Left hindlimb (tissue), 1 donor: Measurements from ENCODE around the gene TNFRSF17.
"Not testable (repeated sequence)": the region's sequence is repeated elsewhere in the genome, so short reads cannot be mapped to it uniquely, and the experiment has no call there.

Experiments used
- DNase-seq: peaks from one replicate; pipeline ENCODE4 v3.0.0-alpha.2; 2018

Gene TNFRSF17

GRCh38 chr16:11964761-11965551, at the start of gene TNFRSF17:
TNFRSF17 (plus strand) TSS chr16:11965210; CDS start chr16:11965325, 115 bp downstream.
- DNase-seq: no peak

DNA sequence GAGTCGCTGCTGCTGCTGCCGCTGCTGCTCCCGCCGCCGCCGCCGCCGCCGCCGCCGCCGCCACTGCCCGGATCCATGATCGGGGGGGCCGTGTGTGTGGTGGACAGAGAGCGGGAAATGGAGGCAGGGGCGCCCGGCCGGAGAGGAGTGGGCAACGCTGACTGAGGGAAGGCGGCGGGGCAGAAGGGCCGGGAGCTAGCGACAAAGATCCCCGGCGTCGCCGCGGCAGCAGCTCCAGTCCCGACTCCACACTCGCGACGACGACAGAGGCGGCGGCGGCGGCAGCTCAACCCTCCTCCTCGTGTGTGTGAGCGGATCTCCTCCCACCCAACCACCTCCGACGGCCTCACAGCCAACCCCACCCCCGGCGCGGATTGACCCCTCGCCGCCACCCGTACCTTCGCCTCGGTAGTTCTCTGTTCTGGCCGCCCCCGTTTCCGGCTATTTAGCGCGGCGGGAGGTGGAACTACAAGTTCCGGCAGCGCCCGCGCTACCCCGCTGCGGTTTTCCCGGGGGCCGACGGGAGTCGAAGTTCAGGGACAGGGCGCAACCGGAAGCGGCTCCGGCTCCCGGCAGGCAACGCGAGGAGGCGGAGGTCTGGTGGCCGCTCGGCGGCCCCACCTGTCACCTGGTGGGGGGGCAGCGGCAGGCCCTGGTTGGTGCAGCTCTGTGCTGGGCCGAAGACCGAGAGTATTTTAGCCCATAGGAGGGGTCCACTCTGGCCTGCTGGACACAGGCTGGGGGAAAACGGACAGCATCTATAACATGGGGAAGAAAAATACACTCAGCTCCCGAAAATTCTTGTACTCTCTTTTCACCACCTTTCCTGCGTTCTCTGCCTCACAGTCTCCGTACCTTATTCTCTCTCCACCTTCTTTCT, 49.1 kb upstream of the TNFRSF17 start, which contains the start of gene GSPT1:
TSS of gene GSPT1 (minus strand) at position 313 of the 880 bp plus-strand sequence. CDS start at position 77, 236 bp downstream.
- peak; percentile 99 for DNase-seq

- DNase-seq: no peak
These were observed 48.3 kb upstream of the TNFRSF17 start for GRCh38 chr16:11916524-11917285.

DNA sequence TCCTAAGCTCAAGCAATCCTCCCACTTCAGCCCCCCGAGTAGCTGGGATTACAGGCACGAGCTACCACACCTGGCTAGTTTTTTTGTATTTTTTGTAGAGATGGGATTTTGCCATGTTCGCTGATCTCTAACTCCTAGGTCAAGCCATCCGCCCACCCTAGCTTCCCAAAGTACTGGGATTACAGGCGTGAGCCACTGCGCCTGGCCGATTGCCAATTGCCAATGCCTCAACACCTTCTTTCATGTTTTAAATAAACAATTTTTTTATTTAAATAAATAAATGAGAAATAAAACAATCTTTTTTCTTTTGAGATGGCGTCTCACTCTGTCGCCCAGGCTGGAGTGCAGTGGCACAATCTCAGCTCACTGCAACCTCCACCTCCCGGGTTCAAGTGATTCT, 41.0 kb upstream of the TNFRSF17 start:
- not testable (repeated sequence) for DNase-seq

GRCh38 chr16:11927350-11927749, 37.7 kb upstream of the TNFRSF17 start:
- not testable (repeated sequence) for DNase-seq

- not testable (repeated sequence) for DNase-seq
These were observed 23.1 kb upstream of the TNFRSF17 start, which contains the start of gene NPIPB2 for GRCh38 chr16:11941945-11942344. NPIPB2 (minus strand) TSS chr16:11942045; CDS start chr16:11942045, 0 bp downstream.

- no peak for DNase-seq
These were observed 18.6 kb upstream of the TNFRSF17 start for GRCh38 chr16:11946433-11946832.

- no peak for DNase-seq
These were observed 16.2 kb upstream of the TNFRSF17 start for GRCh38 chr16:11948819-11949218.

DNA sequence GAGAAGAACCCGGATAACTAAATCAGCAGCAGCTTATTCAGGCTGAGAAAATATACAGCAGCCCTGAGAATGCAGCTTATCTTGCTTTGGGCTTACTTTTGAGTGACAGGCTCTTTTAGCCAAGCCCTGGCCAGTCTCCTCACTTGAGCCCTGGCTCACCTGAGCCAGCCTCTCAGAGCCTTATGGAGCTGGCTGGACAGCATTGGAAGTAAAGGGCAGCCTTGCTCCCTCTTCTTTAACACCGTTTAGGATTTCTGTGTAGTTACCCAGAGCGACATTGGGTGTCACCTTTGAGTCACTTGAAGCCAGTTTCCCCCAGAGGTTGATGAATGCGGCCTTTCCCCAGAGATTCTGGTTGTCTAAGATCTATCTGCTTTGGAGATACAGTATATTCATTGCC, 15.5 kb upstream of the TNFRSF17 start:
- DNase-seq: no peak

DNA sequence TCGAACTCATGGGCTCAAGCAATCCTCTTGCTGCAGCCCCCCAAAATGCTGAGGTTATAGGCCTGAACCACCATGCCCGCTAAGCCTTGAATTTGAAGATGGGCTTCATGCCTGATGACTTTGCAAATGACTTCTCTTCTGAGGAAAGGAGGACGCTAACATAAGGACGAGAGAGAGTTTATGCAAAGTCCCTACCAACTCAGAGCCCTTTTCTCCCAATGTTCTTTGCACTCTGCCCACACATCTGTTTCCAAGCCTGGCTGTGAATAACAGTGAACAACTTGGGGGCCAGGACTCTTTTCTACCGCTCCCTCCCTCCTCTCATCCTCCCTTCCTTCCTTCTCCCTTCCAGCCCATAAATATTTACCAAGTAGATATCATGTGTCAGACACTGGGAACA, 14.6 kb upstream of the TNFRSF17 start:
- DNase-seq: no peak

DNA sequence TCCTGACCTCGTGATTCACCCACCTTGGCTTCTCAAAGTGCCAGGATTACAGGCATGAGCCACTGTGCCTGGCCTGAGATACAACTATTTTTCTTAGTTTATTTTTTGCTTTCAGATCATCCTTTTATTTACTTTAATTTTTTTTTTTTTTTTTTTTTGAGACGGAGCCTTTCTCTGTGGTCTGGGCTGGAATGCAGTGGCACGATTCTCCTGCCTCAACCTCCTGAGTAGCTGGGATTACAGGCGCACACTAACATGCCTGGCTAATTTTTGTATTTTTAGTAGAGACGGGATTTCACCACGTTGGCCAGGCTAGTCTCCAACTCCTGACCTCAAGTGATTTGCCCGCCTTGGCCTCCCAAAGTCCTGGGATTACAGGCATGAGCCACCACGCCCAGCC, 11.4 kb upstream of the TNFRSF17 start:
- DNase-seq: not testable (repeated sequence)

DNA sequence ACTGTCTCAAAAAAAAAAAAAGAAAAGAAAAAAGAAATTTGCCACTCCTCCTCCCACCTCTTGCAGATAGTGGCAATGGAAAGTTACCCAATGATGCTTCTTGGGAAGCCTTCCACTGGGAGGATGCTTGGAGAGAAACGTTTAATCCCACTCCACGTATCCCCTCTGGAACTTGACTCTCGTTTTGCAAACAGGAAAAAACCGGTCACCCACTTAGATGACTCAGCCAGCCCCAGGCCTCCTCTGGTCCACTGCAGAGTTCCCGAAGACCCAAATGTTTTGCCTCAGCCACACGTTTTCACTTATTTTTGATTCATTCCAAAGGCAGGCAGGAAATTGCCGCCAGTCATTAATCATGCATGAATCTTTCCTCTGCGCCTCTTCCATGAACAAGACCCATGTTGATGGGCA, 9.3 kb upstream of the TNFRSF17 start:
- DNase-seq: no peak

GRCh38 chr16:11956558-11956957, 8.5 kb upstream of the TNFRSF17 start:
- no peak for DNase-seq

GRCh38 chr16:11957591-11958395, 7.2 kb upstream of the TNFRSF17 start:
- DNase-seq: no peak

DNA sequence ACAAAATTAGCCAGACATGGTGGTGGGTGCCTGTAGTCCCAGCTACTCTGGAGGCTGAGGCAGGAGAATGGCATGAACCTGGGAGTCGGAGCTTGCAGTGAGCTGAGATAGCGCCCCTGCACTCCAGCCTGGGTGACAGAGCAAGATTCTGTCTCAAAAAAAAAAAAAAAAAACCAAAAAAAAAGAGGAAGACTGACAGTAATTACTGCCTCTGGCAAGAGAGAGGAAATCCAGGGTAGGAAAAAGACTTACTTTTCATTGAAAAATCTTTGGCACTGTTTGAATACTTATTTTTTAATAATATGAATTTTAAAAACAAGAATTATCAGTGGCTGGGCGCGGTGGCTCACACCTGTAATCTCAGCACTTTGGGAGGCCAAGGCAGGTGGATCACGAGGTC, 2.6 kb upstream of the TNFRSF17 start:
- DNase-seq: not testable (repeated sequence)

GRCh38 chr16:11962978-11963377, 2.0 kb upstream of the TNFRSF17 start:
- DNase-seq: not testable (repeated sequence)

DNA sequence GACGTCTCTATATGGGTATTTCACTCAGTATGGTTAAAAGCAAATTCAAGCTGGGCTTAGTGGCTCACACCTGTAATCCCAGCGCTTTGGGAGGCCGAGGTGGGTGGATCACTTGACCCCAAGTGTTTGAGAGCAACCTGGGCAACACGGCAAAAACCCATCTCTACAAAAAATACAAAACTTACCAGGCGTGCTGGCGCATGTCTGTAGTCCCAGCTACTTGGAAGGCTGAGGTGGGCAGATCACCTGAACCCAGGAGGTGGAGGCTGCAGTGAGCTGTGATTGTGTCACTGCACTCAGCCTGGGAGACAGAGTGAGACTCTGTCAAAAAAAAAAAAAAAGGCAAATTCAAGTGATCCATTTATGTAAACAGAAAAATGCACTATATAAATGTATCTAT, 1.3 kb upstream of the TNFRSF17 start:
- DNase-seq: no peak

GRCh38 chr16:11966173-11966572, 1.2 kb downstream of the TNFRSF17 start:
- DNase-seq: no peak

DNA sequence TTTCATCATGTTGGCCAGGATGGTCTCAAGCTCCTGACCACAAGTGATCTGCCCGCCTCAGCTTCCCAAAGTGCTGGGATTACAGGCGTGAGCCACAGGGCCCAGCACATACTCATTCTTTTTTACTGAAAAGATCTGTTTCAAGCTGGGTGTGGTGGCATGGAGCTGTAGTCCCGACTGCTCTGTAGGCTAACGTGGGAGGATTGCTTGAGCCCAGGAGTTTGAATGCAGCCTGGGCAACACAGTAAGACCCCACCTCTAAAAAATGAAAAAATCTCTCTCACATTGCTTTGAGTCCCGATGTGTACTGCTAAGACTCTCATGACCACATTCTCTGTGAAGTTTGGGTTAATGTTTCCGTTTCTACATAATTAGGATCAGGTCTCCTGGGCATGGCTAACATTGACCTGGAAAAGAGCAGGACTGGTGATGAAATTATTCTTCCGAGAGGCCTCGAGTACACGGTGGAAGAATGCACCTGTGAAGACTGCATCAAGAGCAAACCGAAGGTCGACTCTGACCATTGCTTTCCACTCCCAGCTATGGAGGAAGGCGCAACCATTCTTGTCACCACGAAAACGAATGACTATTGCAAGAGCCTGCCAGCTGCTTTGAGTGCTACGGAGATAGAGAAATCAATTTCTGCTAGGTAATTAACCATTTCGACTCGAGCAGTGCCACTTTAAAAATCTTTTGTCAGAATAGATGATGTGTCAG, 2.3 kb downstream of the TNFRSF17 start:
- no peak for DNase-seq

- DNase-seq: no peak
These were observed 3.6 kb downstream of the TNFRSF17 start for GRCh38 chr16:11968577-11968976.

DNA sequence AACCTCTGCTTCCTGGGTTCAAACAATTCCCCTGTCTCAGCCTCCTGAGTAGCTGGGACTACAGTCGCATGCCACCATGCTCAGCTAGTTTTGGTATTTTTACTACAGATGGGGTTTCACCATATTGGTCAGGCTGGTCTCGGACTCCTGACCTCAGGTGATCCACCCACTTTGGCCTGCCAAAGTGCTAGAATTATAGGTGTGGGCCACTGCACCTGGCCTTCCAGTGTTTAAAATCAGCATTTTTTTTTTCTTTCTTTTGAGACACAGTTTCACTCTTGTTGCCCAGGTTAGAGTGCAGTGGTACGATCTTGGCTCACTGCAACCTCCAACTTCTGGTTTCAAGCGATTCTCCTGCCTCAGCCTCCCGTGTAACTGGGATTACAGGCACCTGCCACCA, 5.3 kb downstream of the TNFRSF17 start:
- DNase-seq: not testable (repeated sequence)
